ENCODE measurements around the gene CNTNAP2. TPM values are rescaled to one million over a fixed set of nuclear protein-coding genes. Genes with fewer than 3 reads are reported as not detected.

The CNTNAP2 gene
- total RNA-seq, 6 experiments from 2014 or later = 0.07 to 0.13 (median 0.12) TPM; not detected in 3

DNA sequence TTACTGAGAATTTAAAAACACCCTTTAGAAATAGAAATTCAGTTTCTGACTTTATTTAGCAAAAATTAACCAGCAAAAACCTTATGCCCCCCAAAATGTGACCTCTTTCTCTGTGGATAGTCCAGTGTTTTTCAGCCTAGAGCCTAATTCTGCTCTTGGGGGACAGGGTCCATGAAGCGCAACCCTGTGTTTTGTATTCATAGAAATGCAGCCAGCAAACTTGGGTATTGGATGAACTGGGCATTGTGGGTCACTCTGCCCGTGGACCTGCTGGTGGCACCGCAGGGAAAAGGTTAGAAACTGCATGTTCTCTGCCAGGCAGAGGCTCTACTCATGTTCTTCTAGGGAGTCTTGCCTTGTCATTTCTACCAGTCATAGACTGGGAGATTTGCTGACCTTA, 1686.5 kb downstream of the CNTNAP2 start:
- TF ChIP-seq, protein P1, sequence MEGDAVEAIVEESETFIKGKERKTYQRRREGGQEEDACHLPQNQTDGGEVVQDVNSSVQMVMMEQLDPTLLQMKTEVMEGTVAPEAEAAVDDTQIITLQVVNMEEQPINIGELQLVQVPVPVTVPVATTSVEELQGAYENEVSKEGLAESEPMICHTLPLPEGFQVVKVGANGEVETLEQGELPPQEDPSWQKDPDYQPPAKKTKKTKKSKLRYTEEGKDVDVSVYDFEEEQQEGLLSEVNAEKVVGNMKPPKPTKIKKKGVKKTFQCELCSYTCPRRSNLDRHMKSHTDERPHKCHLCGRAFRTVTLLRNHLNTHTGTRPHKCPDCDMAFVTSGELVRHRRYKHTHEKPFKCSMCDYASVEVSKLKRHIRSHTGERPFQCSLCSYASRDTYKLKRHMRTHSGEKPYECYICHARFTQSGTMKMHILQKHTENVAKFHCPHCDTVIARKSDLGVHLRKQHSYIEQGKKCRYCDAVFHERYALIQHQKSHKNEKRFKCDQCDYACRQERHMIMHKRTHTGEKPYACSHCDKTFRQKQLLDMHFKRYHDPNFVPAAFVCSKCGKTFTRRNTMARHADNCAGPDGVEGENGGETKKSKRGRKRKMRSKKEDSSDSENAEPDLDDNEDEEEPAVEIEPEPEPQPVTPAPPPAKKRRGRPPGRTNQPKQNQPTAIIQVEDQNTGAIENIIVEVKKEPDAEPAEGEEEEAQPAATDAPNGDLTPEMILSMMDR (IDR thresholded peaks at IDR 0.05) = no peak

DNA sequence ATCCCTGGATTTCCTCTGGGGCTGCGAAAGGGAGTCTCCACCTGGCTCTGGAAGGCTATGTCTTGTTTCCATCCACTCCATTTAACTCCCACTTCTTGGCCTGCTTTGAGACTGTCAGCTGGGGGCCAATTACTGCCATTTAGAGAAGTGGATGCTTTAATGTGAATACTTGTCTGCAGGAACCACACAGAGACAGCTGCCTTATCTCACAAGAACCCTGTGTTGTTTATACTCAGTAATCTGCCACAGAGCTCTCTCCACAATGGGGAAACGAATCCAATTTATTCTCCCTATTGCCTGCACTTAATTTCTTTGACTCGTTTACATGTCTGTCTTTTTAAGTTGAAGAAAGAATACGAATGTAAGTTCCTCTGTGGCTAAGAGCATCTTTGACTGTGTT, 1687.0 kb downstream of the CNTNAP2 start:
- Mint-ChIP-seq H3K27me3 (ENCODE audit: insufficient read depth) (peaks cover 2% of the 10 kb centered on the region; the same call in 1 of the 2 replicates), H3K36me3 (ENCODE audit: low read depth) (no peaks in the 10 kb centered on the region), H3K9me3 (peaks cover 14% of the 10 kb centered on the region), H3K27ac (no peak overlapping the region), H3K4me3 (no peak overlapping the region), H3K4me1 (ENCODE audit: low read depth) (no peaks in the 10 kb centered on the region)
- no peak for DNase-seq
- TF ChIP-seq, protein P1 (IDR thresholded peaks at IDR 0.05) = no peak

More for the DNA sequence above, 1686.5 kb downstream of the CNTNAP2 start:
- Mint-ChIP-seq H3K27me3 (ENCODE audit: insufficient read depth) (peaks cover 2% of the 10 kb centered on the region; the same call in 1 of the 2 replicates), H3K4me3 (no peak overlapping the region), H3K36me3 (ENCODE audit: low read depth) (no peaks in the 10 kb centered on the region), H3K27ac (no peak overlapping the region), H3K4me1 (ENCODE audit: low read depth) (no peaks in the 10 kb centered on the region), H3K9me3 (peaks cover 14% of the 10 kb centered on the region)
- DNase-seq = no peak

DNA sequence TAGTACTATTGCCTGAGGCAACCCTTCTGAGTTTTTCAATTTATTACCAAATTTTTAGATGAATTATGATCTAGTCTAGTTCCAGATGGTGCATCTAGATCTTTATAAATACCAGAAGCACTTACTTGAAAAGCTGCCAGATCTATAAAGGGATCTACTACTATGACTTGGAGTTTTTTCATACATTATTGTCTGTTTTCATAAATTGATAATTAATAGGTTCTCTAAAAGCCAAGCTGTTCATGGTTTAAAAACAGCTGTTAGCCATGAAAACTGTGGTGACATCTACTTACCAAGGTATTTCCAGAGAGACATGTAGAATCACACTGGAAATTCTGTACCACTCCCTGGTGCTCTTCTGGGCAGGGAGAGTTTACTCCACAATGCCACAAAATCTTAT, 1687.4 kb downstream of the CNTNAP2 start:
- H3K36me3 Mint-ChIP-seq (ENCODE audit: low read depth) = no peaks in the 10 kb centered on the region
- H3K27ac Mint-ChIP-seq = no peak overlapping the region
- DNase-seq = no peak
- TF ChIP-seq, protein P1 (IDR thresholded peaks at IDR 0.05) = no peak
- H3K4me1 Mint-ChIP-seq (ENCODE audit: low read depth) = no peaks in the 10 kb centered on the region
- no peak overlapping the region for H3K4me3 Mint-ChIP-seq
- H3K27me3 Mint-ChIP-seq (ENCODE audit: insufficient read depth) = peaks cover 2% of the 10 kb centered on the region; the same call in 1 of the 2 replicates
- H3K9me3 Mint-ChIP-seq = peaks cover 14% of the 10 kb centered on the region

DNA sequence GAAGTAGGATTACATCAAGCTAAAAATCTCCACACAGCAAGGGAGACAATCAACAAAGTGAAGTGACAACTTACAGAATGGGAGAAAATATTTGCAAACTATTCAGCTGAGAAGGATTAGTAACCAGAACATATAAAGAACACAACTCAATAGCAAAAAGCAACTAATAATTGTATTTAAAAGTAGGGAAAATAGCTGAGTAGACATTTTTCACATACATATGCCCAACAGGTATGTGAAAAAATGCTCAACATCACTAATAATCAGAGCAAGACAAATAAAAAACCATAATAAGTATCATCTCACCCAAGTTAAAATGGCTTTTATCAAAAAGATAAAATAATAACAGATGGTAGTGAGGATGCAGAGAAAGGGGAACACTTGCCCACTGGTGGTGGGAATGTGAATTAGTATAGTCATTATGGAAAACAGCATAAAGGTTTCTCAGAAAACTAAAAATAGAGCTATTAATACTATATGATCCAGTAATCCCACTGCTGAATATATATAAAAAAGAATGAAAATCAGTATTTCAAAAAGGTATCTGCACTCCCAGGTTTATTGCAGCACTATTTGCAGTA, 1689.5 kb downstream of the CNTNAP2 start:
- Mint-ChIP-seq H3K27ac (no peak overlapping the region), H3K27me3 (ENCODE audit: insufficient read depth) (peaks cover 2% of the 10 kb centered on the region; the same call in 1 of the 2 replicates), H3K4me1 (ENCODE audit: low read depth) (no peaks in the 10 kb centered on the region), H3K36me3 (ENCODE audit: low read depth) (no peaks in the 10 kb centered on the region), H3K9me3 (peaks cover 14% of the 10 kb centered on the region), H3K4me3 (no peak overlapping the region)
- no peak for DNase-seq
- TF ChIP-seq, protein P1 (IDR thresholded peaks at IDR 0.05) = peak; percentile 38

DNA sequence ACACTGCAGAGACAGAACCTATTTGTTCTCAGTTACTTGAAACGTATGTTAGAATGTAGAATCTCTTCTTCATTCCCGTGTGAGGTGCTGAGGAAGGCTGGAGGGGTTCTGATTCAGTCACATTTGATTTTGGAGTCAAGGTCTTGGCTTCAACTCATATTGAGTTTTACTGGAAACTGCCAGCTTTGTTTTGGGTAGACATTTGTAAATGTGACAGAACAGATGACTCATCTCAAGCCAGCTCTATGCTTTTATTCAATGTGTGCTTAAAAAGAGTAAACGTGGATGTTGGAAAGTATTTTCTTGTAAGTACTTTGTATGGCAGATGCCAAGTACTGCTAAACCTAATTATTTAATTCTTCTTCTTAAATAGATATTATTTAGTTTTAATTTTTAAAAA, 1693.2 kb downstream of the CNTNAP2 start:
- no peak overlapping the region for H3K4me3 Mint-ChIP-seq
- no peaks in the 10 kb centered on the region for H3K4me1 Mint-ChIP-seq (ENCODE audit: low read depth)
- no peak for DNase-seq
- H3K9me3 Mint-ChIP-seq = peaks cover 17% of the 10 kb centered on the region
- H3K36me3 Mint-ChIP-seq (ENCODE audit: low read depth) = no peaks in the 10 kb centered on the region
- no peaks in the 10 kb centered on the region for H3K27me3 Mint-ChIP-seq (ENCODE audit: insufficient read depth)
- no peak overlapping the region for H3K27ac Mint-ChIP-seq
- TF ChIP-seq, protein P1 (IDR thresholded peaks at IDR 0.05) = no peak

All from HFFc6 (cell line).